GM12892 (cell line): ENCODE results near the gene GNB1L.

Experiments
- POLR2A ChIP-seq: IDR thresholded peaks from 2 replicates; pipeline ENCODE4 v1.6.1; 2011; ENCODE audit warnings: low read depth, low read length, control low read depth
- POLR2AphosphoS5 ChIP-seq: IDR thresholded peaks from 2 replicates; pipeline ENCODE4 v1.6.1; 2011; ENCODE audit warnings: low read depth, low read length, control low read depth
- TAF1 ChIP-seq: IDR thresholded peaks from 2 replicates; pipeline ENCODE4 v1.6.1; 2011; ENCODE audit warnings: low read depth, mild to moderate bottlenecking, control low read depth, low read length, borderline replicate concordance

DNA sequence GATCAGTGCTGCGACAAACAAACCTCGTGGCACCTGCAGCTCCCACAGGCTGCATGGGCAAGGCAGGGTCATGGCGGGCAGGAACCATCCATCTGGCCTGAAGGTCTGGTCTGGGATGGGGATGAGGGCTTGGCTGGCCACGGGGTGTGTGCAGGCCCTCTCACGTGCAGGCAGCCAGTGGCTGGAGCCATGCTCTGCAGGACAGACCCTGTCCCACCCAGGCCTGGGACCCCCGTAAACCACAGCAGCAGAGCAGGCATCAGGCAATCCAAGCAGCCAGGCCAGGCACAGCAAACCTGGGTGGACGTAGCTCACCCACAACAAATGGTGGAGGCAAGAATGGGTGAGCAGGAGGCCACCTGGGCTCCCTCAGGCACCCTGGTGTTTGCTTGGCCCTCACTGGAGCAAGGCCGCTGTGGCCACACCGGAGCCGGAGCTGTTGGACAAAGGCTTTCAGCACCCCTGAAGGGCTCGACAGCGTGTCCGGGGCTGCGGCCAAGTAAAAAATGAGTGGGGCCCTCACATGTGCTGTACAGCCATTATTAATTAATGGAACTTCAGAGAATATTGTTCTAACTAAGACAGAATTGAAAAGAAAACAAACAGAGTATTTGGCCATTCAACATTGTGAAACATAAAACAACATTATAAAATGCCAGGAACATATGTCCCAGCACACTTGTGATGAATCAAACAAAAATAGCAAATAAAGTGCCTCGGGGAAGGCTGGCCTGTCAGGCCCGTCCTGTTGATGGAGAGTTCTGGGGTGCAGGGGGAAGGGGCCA, 24.0 kb upstream of the GNB1L start:
- TF ChIP-seq POLR2A = no peak
- no peak for TF ChIP-seq POLR2AphosphoS5
- TF ChIP-seq TAF1 = no peak
